Astrocyte of the cerebellum (primary cell): ENCODE results near the gene PCED1B.
"Not testable (repeated sequence)": the region's sequence is repeated elsewhere in the genome, so short reads cannot be mapped to it uniquely, and the experiment has no call there.

Source experiments
- DNase-seq: peaks from one replicate; pipeline ENCODE4 v3.0.0-alpha.2; 2011; ENCODE audit warnings: low read depth
- H3K4me3 ChIP-seq: 2 replicates; pipeline ENCODE4 v1.5.1; 2011; ENCODE audit warnings: mild to moderate bottlenecking, low read depth, low read length, moderate library complexity
- CTCF ChIP-seq: IDR thresholded peaks from 2 replicates; pipeline ENCODE4 v1.5.1; 2012; ENCODE audit warnings: low read length, low read depth, moderate library complexity, mild to moderate bottlenecking; ENCODE audit errors: missing control alignments
- in situ Hi-C: cut with HindIII; loops from 2 replicates; pipeline ENCODE4 v1.10.0; 2017; ENCODE audit warnings: low sequenced_read_pairs

Gene PCED1B

GRCh38 chr12:47052274-47052673, 27.1 kb upstream of the PCED1B start:
- TF ChIP-seq CTCF = no peak
- H3K4me3 ChIP-seq = no peak overlapping the region
- in situ Hi-C loops = no loop called here
- DNase-seq = no peak

- TF ChIP-seq CTCF = no peak
These were observed 25.5 kb upstream of the PCED1B start for GRCh38 chr12:47053961-47054360.

GRCh38 chr12:47054659-47055058, 24.8 kb upstream of the PCED1B start:
- H3K4me3 ChIP-seq = no peak overlapping the region
- in situ Hi-C loops = no loop called here
- no peak for DNase-seq
- TF ChIP-seq CTCF = no peak

More at GRCh38 chr12:47053961-47054360, 25.5 kb upstream of the PCED1B start:
- no peak for DNase-seq
- no peak overlapping the region for H3K4me3 ChIP-seq
- in situ Hi-C loops = no loop called here

- H3K4me3 ChIP-seq, DNase-seq, in situ Hi-C loops: not testable (repeated sequence)
These were observed 23.6 kb upstream of the PCED1B start for GRCh38 chr12:47055856-47056255.

- DNase-seq, H3K4me3 ChIP-seq, in situ Hi-C loops: not testable (repeated sequence)
These were observed 22.5 kb upstream of the PCED1B start for GRCh38 chr12:47056944-47057343.

- in situ Hi-C loops, DNase-seq: not testable (repeated sequence)
These were observed 20.8 kb upstream of the PCED1B start for GRCh38 chr12:47058640-47059039.

GRCh38 chr12:47065546-47065945, 13.9 kb upstream of the PCED1B start:
- no peak for DNase-seq
- H3K4me3 ChIP-seq = no peak overlapping the region
- no peak for TF ChIP-seq CTCF
- in situ Hi-C loops = no loop called here

More at GRCh38 chr12:47058640-47059039, 20.8 kb upstream of the PCED1B start:
- H3K4me3 ChIP-seq = not testable (repeated sequence)

- no peak overlapping the region for H3K4me3 ChIP-seq
- DNase-seq = no peak
- in situ Hi-C loops = no loop called here
- TF ChIP-seq CTCF = no peak
These were observed 13.0 kb upstream of the PCED1B start for GRCh38 chr12:47066278-47067025.
